HTERT RPE-1 (cell line): ENCODE data around the gene LRP11.

Experiments
- in situ Hi-C: fragments of 300-500 bp; cut with MboI; formaldehyde crosslinking; loops from 4 replicates; pipeline ENCODE4 v1.14.3; 2020; ENCODE audit warnings: low sequenced_read_pairs

Gene LRP11

DNA sequence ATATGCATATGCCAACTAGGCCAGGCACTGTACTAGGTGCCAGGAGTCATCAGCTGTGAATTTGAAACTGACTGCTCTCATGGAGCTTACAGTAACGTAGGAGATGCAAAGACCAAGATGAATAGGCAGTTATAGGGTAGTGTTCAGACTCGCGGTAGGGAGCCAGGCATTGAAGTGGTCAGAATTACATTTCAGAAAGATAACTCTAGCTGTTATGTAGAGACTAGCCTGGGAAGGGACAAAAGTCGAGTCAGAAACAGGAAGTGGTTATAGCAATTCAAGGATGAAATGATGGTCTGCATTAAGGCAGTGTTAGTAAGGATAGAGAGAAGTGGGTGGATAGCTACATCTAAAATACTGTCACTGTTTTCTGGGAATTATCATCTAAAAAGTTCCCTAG is 58.0 kb downstream of the LRP11 start:
- in situ Hi-C loops = no loop called here

DNA sequence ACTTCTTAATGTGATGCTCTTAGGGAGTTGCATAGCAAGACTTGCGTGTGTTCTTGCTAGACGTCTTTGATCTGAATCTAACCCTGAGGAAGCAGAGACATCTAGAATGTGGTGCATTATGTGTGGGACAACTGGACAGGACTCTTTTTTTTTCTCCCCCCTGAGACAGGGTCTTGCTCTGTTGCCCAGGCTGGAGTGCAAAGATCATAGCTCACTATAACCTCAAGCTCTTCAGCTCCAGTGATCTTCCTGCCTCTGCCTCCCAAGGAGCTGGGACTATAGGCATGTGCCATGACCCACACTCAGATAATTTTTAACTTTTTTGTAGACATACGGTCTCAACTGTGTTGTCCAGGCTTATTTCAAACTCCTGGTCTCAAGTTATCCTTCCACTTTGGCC is 80.6 kb downstream of the LRP11 start:
- in situ Hi-C loops = no loop called here

GRCh38 chr6:149782337-149782736 is 81.8 kb downstream of the LRP11 start:
- in situ Hi-C loops = no loop called here

DNA sequence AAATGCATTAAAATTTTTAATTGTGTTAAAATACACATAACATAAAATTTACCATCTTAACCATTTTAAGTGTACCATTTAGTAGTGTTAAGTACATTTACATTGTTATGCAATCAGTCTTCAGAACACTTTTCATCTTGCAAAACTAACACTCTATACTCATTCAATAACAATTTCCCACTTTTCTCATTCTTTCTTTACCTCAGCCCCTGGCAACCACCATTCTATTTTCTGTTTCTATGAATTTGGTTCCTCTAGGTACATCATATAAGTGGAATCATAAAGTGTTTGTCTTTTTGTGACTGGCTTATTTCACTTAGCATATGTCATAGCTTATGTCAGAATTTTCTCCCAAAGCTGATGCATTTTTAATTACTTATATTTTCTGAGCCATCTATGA is 82.4 kb downstream of the LRP11 start:
- in situ Hi-C loops = no loop called here

GRCh38 chr6:149779644-149779963 is 84.6 kb downstream of the LRP11 start:
- in situ Hi-C loops = no loop called here

GRCh38 chr6:149777624-149778023 is 86.5 kb downstream of the LRP11 start:
- in situ Hi-C loops = no loop called here

GRCh38 chr6:149771925-149772324 is 92.2 kb downstream of the LRP11 start:
- in situ Hi-C loops = no loop called here

- in situ Hi-C loops = no loop called here
Measured at GRCh38 chr6:149771185-149771584, 93.0 kb downstream of the LRP11 start.

DNA sequence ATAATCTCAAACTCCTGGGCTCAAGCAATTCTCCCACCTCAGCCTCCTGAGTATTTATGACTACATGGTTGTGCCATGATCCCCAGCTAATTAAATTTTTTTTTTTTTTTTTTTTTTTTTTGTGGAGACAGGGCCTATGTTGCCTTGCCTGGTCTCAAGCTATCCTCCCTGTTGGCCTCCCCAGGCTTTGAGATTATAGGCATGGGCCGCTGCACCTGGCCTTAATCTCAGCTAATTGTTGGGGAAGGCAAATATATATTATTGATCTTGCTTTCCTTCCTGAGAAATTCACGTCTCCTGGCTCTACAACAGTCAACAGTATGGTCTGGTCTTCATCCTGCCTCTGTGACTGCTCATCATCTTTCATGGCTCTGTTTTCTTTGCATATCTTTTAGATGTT is 94.5 kb downstream of the LRP11 start:
- in situ Hi-C loops = no loop called here
